ENCODE results near the gene TMED1.
A peak's percentile ranks its signal among the peaks of the same experiment; 100 is the strongest.
"Not testable (repeated sequence)": the region's sequence is repeated elsewhere in the genome, so short reads cannot be mapped to it uniquely, and the experiment has no call there.

Gene TMED1, protein sequence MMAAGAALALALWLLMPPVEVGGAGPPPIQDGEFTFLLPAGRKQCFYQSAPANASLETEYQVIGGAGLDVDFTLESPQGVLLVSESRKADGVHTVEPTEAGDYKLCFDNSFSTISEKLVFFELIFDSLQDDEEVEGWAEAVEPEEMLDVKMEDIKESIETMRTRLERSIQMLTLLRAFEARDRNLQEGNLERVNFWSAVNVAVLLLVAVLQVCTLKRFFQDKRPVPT

DNA sequence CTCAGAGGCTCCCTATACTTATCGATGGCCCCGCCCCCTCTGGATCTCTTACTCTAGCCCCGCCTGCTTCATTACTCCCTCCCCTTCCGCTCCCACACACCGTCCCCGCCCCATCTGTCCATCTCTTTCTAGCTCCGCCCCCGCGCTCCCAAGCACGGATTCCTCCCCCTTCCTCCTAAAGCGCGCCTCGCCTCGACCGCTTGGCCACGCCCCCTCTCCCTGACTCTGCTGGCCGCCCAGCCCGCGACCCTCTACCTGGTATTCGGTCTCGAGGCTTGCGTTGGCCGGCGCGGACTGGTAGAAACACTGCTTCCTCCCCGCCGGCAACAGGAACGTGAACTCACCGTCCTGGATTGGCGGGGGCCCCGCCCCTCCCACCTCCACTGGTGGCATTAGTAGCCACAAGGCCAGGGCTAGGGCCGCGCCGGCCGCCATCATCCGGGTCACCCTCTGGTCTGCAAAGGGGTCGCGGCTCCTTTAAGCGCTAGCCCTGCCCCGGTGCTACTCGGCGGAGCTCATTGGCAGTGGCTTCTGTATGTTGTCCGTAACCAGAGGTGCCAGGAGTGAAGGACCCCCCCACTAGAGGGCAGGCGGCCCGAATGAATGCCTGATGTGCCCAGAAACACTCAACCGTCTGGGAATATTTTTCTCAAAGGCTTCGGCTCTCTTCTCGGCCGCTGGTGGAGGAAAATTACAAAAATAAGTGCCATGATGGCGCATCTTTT lies at the start of gene TMED1:
TMED1 (minus strand) TSS at position 459 of the 725 bp plus-strand sequence; CDS start at position 438, 21 bp downstream.
- peak; percentile 99 for DNase-seq (ENCODE audit: low read depth)
- H3K4me3 ChIP-seq (ENCODE audit: low read length): peak within 1 kb of the TSS; percentile 79
- TF ChIP-seq, protein P1, sequence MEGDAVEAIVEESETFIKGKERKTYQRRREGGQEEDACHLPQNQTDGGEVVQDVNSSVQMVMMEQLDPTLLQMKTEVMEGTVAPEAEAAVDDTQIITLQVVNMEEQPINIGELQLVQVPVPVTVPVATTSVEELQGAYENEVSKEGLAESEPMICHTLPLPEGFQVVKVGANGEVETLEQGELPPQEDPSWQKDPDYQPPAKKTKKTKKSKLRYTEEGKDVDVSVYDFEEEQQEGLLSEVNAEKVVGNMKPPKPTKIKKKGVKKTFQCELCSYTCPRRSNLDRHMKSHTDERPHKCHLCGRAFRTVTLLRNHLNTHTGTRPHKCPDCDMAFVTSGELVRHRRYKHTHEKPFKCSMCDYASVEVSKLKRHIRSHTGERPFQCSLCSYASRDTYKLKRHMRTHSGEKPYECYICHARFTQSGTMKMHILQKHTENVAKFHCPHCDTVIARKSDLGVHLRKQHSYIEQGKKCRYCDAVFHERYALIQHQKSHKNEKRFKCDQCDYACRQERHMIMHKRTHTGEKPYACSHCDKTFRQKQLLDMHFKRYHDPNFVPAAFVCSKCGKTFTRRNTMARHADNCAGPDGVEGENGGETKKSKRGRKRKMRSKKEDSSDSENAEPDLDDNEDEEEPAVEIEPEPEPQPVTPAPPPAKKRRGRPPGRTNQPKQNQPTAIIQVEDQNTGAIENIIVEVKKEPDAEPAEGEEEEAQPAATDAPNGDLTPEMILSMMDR (conservative IDR thresholded peaks at IDR 0.05; ENCODE audit: low read length): 0 out of 2 replicates have a peak, but pooled peaks have one; percentile 14

DNA sequence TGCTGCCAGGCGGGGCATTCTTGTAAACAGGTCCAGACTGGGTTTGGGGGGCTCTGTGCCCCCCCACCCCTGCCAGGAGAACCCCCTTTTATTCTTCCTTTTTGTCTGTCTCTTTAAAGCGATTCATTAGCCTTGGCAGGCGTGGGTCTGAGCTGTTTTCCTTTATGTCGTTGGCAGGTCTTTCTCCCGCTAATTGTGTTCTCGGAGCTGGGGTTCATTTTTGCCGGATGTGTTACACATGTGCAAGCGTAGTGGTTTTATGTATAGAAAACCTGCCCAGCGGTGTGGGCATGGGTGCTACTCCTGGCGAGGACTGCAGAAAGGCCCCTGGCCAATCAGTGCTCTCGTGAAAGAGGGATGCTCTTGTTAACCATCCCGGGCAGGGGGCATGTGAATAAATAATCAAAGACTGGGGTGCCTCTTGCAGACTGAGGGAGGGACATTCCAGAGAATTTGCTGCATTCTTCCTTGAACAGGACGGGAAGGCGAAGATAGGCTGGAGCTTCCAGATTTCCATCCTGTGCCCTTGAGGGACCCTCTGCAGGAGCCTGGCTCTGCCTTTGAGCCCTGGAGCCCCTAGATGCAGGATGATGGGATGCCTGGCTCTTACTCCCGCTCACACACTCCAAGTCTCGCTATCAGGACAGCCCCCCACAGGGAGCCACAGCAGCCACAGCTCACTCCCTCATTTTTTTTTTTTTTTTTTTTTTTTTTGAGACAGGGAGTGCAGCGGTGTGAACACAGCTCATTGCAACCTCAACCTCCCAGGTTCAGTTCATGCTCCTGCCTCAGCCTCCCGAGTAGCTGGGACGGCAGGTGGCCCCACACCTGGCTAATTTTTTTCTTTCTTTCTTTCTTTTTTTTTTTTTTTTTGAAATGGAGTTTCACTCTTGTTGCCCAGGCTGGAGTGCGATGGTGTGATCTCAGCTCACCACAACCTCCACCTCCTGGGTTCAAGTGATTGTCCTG lies 49.5 kb upstream of the TMED1 start:
- TF ChIP-seq, protein P1 (conservative IDR thresholded peaks at IDR 0.05; ENCODE audit: low read length): no peak
- no peak overlapping the region for H3K4me3 ChIP-seq (ENCODE audit: low read length)
- DNase-seq (ENCODE audit: low read depth): no peak

DNA sequence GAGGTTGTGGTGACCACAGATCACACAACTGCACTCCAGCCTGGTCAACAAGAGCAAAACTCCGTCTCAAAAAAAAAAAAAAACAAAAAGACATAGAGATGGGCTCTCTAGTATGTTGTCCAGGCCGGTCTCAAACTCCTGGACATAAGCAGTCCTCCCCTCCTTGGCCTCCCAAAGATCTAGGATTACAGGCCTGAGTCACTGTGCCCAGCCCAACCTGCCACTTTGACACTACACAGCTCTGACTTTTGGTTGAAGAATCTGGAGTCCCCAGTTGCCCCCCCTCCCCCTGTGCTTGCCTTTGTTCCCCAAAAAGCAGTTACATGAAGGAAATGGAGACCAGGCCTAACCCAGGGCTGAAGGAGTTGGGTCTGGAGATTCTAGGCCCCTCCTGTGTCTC lies 48.3 kb upstream of the TMED1 start:
- TF ChIP-seq, protein P1 (conservative IDR thresholded peaks at IDR 0.05; ENCODE audit: low read length): no peak
- DNase-seq (ENCODE audit: low read depth): peak; percentile 67
- no peak overlapping the region for H3K4me3 ChIP-seq (ENCODE audit: low read length)

DNA sequence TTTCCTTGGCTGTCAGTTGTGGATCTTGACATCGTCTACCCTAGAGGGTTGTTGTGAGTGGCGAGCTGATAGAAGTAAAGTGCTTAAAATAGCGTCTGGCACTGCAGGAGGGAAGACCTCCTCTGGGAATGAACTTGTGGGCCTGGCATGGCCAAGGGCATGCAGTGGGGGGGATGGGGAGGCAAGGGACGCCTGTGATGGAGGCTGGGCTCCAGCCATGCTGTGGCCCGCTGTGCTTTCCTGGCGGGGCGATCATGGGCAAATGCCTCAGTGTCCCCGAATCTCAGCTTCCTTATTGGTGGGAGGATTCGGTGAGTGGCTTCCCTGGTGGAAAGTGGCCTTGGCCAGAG lies 46.1 kb upstream of the TMED1 start:
- TF ChIP-seq, protein P1 (conservative IDR thresholded peaks at IDR 0.05; ENCODE audit: low read length): no peak
- no peak overlapping the region for H3K4me3 ChIP-seq (ENCODE audit: low read length)
- DNase-seq (ENCODE audit: low read depth): no peak

DNA sequence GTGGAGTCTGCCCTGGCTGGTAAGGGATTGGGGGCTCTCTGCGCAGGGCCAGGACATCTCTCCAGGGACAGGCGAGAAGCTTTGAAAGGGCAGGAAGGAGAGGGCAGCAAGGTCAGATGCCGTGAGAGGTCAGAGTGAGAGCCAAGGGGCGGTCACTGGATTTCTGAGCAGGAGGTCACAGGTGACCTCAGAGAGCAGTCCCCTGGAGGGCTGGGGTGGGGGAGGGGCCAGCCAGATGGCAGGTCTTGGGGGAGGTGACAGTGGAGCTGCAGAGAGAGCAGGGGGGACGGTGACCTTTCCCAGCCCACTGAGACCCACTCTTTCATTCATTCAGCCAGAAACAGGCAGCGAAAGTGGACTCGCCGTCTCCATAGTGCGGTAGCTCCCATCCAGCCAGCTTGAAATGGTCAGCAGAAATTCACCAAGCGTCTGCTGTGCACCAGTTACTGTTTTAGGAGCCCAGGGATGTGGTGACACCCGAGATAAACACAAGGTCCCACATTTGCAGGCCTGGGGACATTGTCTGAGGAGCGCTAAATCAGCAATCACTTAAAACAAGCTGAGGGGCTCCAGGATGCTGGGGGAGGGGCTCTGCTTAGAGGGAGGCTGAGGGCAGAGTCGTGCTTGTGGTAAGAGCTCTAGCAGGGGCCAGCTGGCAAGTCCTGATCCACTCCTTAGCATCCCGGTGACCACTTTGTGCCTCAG lies 45.5 kb upstream of the TMED1 start:
- DNase-seq (ENCODE audit: low read depth): no peak
- H3K4me3 ChIP-seq (ENCODE audit: low read length): no peak overlapping the region
- TF ChIP-seq, protein P1 (conservative IDR thresholded peaks at IDR 0.05; ENCODE audit: low read length): no peak

DNA sequence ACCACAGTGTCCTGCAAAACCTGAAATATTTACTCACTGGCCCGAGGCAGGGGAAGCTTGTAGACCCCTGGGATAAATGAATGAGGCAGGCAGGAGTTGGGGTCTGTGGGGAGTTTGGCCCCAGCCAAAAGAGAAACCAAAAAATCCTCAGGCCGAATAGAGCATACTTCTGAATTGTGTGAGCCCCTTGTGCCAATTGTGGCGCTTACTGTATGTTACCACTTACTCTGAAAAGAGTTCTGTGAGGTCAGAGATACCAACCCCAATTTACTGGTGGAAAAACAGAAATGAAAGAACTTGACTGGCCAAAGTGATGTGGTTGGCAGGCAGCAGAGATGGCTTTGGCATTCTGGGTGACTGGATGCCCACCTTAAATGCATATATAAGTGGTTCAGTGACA lies 42.2 kb upstream of the TMED1 start:
- no peak for DNase-seq (ENCODE audit: low read depth)
- TF ChIP-seq, protein P1 (conservative IDR thresholded peaks at IDR 0.05; ENCODE audit: low read length): no peak
- H3K4me3 ChIP-seq (ENCODE audit: low read length): no peak overlapping the region

DNA sequence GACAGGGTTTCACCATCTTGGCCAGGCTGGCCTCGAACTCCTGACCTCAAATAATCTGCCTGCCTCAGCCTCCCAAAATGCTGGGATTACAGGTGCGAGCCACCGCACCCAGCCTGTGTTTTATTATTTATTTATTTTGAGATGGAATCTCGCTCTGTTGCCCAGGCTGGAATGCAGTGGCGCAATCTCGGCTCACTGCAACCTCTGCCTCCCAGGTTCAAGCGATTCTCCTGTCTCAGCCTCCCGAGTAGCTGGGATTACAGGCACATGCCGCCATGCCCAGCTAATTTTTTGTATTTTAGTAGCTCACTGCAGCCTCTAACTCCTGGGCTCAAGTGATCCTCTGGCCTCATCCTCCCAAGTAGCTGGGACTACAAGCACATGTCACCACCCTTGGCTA lies 41.6 kb upstream of the TMED1 start:
- not testable (repeated sequence) for DNase-seq (ENCODE audit: low read depth); H3K4me3 ChIP-seq (ENCODE audit: low read length)

All from AG10803 (cell line).